HK-2 (cell line): ENCODE measurements around the gene KCNE1.
"Not testable (repeated sequence)": the region's sequence is repeated elsewhere in the genome, so short reads cannot be mapped to it uniquely, and the experiment has no call there.

ENCODE experiments used
- DNase-seq: peaks from one replicate; pipeline ENCODE4 v3.0.0-alpha.2; 2018; ENCODE audit not compliant: unreplicated experiment

The KCNE1 gene

DNA sequence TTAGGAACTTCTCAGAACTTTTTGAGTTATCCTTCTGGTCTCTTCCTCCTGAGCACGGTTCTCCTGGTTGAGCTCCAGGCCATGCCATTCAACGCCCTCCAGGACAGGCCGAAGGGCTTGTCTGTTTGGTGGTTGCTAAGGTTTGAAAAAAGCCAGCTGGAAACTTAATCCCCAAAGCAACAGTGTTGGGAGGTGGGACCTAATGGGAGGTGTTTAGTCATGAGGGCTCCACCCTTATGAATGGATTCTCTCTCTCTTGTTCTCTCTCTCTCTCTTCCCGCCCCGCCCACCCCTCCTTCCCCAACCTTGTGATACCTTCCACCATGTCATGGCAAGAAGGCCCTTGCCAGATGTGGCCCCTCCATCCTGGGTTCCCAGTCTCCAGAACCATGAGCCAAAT, 829 bp downstream of the KCNE1 start:
- no peak for DNase-seq

- peak; percentile 33 for DNase-seq
Observed at GRCh38 chr21:34510148-34511142, 1.6 kb downstream of the KCNE1 start.

DNA sequence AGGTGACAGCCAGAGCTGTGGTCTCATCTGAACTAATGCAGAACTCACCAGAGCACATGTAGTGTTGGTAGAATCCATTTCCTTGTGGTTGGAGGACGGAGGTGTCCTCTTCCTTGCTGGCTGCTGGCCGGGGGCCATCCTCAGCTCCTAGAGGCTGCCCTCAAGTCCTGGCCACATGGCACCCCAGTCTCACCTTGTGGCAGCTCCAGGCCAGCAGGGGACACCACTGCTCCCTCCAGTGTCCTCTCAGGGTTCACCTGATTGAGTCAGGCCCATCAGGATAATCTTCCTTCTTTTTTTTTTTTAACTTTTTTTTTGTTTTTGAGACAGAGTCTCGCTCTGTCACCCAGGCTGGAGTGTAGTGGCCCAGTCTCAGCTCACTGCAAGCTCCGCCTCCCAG, 2.9 kb downstream of the KCNE1 start:
- no peak for DNase-seq

GRCh38 chr21:34504595-34504994, 7.4 kb downstream of the KCNE1 start:
- DNase-seq = no peak

DNA sequence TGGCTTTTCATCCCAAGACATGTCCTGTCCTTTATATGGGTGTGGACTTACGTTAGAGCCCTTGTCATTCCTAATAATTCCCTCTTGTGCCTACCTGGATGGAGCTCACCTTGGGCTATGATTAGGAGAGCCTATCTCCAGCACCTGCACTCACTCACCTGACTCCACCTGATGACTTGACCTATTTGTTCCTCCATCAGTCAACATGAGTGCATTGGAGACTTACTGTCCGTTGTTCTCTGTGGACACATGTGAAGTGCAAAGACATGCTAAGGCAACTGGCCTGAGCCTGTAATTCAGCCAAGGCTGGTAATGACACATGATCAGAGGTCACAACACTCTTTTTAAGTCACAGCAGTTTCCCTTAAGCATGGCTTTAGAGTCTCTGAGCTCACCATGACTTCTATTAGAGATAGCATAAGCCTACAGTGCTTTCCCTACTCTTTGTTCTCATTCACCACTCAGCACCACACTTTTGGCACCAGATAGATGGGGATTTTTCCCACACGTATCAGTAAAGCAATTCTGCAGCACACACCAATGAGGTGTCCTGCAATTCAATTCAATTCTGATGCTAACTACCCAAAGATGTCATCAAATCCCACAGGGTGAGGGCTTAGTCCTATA, 9.4 kb downstream of the KCNE1 start:
- no peak for DNase-seq

DNA sequence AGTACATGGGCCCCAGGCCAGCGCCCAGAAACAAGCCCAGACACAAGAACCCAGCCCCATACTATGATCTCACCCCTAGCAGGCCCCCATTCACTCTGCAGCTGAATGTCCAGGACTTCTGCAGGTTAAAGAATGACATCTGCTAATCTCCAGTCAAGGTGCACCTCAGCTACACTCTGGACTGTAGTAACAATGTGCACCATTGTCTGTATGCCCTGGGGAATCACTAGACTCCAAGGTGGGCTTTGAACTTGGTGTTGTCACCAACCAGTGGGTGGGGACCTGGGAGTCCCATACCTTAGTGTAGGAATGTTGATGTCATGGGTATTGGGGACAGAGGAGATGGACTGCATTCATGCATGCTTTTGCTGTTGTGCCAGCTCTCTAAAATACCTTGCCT, 10.3 kb downstream of the KCNE1 start:
- no peak for DNase-seq

- no peak for DNase-seq
Observed at GRCh38 chr21:34500191-34500590, 11.8 kb downstream of the KCNE1 start.

DNA sequence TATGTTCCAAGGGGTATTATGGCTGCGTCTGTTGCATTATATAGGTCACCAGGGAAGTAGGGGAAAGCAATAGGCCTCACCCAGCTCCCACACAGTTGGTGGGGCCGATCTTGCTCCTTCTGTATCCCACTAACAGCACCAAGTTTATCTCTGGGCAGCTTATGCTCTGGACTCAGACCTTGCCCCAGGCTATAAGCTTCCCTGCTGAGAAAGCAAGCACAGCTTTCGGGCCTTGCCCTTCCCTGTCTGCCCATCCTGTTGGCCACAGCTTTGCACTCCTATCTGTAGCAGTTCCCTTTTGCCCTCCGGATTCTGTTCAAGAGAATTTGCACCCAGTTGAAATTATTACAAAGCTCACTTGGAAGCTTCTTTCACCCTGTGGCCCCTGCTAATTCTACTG, 12.9 kb downstream of the KCNE1 start:
- no peak for DNase-seq

- DNase-seq = no peak
Observed at GRCh38 chr21:34498623-34499022, 13.4 kb downstream of the KCNE1 start.

- DNase-seq = not testable (repeated sequence)
Observed at GRCh38 chr21:34483854-34484253, 28.2 kb downstream of the KCNE1 start.

DNA sequence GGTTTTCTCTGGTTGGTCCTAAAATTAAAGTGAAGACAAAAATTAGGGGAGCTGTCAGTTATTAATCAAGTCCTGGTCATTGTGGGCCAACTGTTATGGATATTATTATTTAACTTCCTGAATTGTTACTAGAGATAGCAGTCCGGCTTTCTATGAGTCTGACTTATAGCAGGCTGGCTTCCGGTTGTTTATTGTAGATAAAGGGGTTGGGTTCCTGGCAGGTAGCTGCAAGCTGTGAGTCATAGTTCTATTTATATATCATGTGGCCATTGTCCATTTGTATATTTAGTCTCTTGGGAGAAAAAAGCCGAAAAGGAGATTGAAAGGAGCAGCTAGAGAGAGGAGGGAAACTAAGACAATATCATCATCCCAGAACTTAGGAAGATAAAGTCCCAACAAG, 28.6 kb downstream of the KCNE1 start:
- not testable (repeated sequence) for DNase-seq

DNA sequence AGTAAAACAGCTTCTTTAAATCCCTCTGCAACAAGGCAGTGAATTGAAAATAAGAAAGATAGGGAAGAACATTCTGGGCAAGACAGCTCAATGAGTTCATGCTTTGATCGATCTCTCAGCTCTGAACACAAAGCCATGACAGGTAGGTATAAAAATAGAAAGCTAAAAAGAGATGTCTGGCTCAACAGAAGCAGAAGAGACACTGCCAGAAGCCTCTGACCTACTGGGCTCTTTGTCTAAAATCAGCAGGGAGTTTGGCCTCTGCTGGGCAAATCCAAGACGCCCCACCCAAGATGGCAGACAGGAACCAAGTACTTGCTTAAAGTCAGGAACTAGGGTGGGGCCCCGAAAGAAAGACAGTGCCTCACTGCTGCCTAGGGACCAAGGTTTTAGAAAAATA, 44.7 kb downstream of the KCNE1 start:
- not testable (repeated sequence) for DNase-seq

DNA sequence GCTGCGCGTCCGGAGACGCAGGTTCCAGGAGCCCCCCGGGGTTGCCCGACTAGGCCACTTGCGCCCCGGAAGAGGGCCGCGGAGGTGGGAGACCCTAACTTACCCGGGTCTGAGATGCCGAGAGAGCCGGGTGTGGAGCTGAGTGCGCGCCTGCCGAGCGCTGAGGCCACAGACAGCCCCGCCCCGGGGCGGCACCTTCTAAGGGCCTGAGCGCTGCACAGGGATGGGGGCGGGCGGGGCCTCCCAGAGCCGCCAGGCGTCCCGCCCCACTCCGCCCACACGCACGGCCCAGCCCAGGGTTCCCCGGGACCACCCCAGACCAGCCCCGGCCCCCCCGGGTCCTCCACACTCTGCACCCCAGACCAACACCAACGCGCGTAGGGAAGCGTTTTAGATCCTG, 52.6 kb downstream of the KCNE1 start:
- not testable (repeated sequence) for DNase-seq

GRCh38 chr21:34458266-34458665, 53.7 kb downstream of the KCNE1 start:
- DNase-seq = not testable (repeated sequence)

GRCh38 chr21:34456180-34456579, 55.8 kb downstream of the KCNE1 start:
- not testable (repeated sequence) for DNase-seq

GRCh38 chr21:34455628-34456027, 56.4 kb downstream of the KCNE1 start:
- not testable (repeated sequence) for DNase-seq

- DNase-seq = not testable (repeated sequence)
Observed at GRCh38 chr21:34447018-34447417, 65.0 kb downstream of the KCNE1 start.

- DNase-seq = not testable (repeated sequence)
Observed at GRCh38 chr21:34443486-34443885, 68.5 kb downstream of the KCNE1 start.

DNA sequence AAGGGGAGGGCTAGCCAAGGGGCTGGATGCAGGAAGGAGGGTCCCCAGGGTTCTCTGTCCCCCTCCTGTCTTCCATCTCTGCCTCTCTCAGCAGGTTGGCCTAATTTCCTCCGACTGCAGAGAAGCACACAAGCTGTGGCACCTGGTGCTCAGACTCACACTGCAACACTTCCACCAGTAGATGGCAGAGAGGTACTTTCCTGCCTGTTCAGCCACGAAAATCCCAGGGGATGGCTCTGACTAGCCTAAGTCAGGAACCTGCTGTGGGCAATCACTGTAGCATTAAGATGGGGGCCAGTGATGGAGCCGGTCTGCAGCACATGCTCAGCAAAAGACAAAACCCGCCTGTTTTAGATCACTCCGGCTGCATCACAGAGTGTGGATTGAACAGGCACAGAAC, 82.3 kb downstream of the KCNE1 start:
- DNase-seq = not testable (repeated sequence)

DNA sequence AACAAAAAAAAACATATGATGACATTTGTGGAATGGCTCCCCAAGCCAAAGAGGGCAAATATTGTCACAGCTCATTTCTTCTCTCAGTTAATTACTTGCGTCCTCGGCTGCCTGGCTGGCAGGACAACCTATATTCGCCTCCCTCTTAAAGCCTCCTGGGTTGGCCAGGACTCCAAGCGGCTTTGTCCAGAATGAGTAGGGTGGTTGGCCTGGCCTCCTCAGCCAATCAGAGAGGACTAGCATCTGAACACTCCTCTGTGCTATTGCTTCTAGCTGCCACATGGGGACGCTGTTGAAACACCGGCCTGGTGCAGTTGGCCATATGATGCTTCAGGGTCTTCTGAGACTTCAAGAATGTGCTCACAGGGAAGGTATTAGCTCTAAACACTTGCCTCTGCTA, 83.6 kb downstream of the KCNE1 start:
- DNase-seq = not testable (repeated sequence)

GRCh38 chr21:34427339-34427738, 84.7 kb downstream of the KCNE1 start:
- not testable (repeated sequence) for DNase-seq

DNA sequence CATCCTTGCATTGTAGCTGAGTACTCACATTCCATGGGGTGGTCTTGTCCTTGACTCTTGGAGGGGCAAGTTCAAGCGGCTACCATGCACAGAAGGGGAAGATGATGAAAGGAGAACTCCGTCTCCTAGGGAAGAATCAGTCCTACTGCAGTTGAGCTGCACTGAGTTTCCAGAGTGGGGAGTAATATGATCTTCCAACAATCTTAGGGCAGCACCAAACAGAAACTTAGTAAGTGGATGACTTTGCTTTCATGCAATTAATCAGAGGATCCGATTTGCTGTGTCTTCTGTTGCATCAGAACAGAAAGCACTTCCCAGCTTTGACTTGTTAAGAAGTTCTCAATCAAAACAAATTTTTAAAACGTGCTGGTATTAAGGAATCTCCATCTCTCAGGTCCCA, 88.2 kb downstream of the KCNE1 start, which contains the start of gene SMIM34:
Gene SMIM34, minus strand, starts transcription at position 147 of the 400 bp plus-strand sequence. Its CDS starts 112 bp downstream, at position 35.
- DNase-seq = not testable (repeated sequence)
